NT2/D1 (cell line): ENCODE data around the gene USF1.
"Not testable (repeated sequence)": the region's sequence is repeated elsewhere in the genome, so short reads cannot be mapped to it uniquely, and the experiment has no call there.

Experiments
- SUZ12 ChIP-seq: IDR thresholded peaks from 2 replicates; pipeline ENCODE4 v1.6.1; 2011; ENCODE audit not compliant: insufficient read length, insufficient read depth; ENCODE audit errors: extremely low read depth
- YY1 ChIP-seq: IDR thresholded peaks from 2 replicates; pipeline ENCODE4 v1.6.1; 2011; ENCODE audit not compliant: insufficient read length, insufficient read depth
- ZNF274 ChIP-seq: IDR thresholded peaks from 2 replicates; pipeline ENCODE4 v1.6.1; 2011; ENCODE audit warnings: mild to moderate bottlenecking, low read depth, low read length

GRCh38 chr1:161022432-161022831, 23.3 kb downstream of the USF1 start:
- TF ChIP-seq YY1, SUZ12, ZNF274: not testable (repeated sequence)
